ENCODE data around the gene OPCML. TPM values are rescaled to one million over a fixed set of nuclear protein-coding genes. Genes with fewer than 3 reads are reported as not detected.

The OPCML gene
- total RNA-seq, 1 experiment from 2014 or later = not detected

DNA sequence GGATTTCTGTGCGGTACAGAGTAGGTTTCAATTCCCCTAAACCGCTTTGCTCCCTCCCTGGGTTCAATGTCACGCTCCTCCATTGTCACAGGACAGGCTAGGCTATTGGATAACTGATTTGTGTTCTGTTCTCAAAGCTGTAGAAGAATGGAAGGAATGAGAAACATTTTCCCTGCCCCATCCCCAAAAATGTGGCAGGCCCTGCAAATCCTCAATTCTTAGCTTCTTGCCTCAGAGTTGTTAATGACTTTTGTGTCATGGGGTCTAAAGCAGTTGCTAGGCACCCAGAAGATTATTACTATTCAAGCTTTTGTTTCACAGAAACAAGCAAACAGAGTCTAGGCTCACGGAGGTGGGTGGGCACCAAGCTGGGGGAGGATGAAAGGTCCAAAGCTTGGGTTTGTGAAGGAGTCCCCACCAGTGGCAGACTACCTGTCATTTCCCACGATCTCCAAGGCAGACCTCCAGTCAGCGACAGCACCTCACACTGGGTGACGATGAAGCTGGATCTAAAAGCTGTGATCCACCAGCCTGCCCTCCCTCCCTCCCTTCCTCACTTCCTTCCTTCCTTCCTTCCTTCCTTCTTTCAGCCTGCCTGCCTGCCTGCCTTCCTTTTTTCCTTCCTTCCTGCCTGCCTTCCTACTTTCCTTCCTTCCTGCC, 1080.2 kb downstream of the OPCML start:
- in situ Hi-C loops (cut with HindIII; ENCODE audit: low pct_unique_long_range_greater_than_20kb, low sequenced_read_pairs) = no loop called here
- no peak for DNase-seq (ENCODE audit: low read depth, low spot score)

DNA sequence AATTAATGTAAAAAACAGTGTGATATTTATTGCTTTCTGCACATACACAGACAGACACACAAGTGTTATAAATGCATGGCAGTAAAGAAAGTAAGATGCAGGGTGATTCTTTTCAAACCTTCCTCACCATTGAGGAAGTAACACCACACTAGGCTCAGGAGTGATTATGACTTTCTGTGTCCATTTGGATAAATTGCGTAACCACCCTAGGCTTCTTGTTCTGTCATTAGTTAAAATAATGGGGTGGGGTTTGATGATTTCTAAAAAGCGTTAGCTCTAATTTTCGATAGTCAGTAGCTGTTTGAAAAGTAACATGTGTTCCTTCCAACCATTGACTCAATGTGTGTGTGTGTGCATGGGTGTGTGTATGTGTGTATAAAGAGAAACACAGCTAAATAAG, 1081.7 kb downstream of the OPCML start:
- no peak for DNase-seq (ENCODE audit: low read depth, low spot score)
- in situ Hi-C loops (cut with HindIII; ENCODE audit: low pct_unique_long_range_greater_than_20kb, low sequenced_read_pairs) = no loop called here

DNA sequence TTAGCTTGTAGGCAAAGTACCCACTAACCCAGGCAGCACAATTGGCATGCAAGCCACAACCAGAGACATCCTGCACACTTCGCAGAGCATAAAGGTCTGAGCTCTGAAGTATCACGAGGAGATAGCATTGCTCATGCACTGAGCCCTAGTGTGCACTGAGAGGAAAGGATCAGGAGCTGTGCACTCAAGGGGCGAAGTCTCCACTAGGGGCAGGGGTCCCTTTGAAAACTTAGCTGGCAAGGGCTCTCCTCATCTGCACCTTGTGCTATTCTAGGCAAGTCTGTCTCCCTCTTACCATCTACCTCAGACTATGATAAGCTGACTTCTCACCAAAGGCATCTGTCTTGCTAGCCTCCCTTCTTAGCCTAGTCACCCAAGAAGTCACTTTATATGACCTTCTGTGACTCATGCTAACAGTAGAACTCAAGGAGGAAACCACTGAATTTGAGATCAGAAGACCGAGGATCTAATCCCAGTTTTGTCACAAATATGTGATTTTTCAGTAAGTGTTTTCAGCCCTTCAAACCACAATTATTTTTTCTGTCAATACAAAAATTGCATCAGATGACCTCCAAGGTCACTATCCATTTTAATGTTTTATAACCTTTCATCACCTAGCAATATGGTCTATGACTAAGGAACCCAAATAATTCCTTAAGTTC, 1083.8 kb downstream of the OPCML start:
- DNase-seq (ENCODE audit: low read depth, low spot score) = no peak
- in situ Hi-C loops (cut with HindIII; ENCODE audit: low pct_unique_long_range_greater_than_20kb, low sequenced_read_pairs) = no loop called here

DNA sequence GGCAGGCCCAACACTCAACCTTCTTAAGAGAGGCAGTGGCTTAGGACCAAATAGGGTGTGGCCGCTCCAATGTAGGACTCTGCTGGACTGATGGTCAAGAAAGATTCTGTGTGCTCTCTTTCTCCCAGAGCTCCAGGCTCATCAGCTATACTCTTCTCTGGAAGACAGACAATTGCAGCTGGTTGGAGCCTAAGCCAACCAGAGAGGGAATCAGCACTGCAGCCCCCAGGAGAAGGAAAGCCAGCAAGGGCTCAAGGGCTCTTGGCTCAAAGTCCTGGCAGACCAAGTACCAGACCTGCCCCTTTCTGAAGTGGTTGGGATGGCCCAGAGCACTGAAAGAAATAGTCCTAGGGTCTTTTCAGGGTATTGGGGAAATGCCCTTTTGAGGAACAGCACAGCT, 1084.5 kb downstream of the OPCML start:
- in situ Hi-C loops (cut with HindIII; ENCODE audit: low pct_unique_long_range_greater_than_20kb, low sequenced_read_pairs) = no loop called here
- no peak for DNase-seq (ENCODE audit: low read depth, low spot score)

- no peak for DNase-seq (ENCODE audit: low read depth, low spot score)
- in situ Hi-C loops (cut with HindIII; ENCODE audit: low pct_unique_long_range_greater_than_20kb, low sequenced_read_pairs) = no loop called here
Measured at GRCh38 chr11:132445859-132446291, 1086.4 kb downstream of the OPCML start.

- in situ Hi-C loops (cut with HindIII; ENCODE audit: low pct_unique_long_range_greater_than_20kb, low sequenced_read_pairs) = no loop called here
- no peak for DNase-seq (ENCODE audit: low read depth, low spot score)
Measured at GRCh38 chr11:132444911-132445310, 1087.4 kb downstream of the OPCML start.

- in situ Hi-C loops (cut with HindIII; ENCODE audit: low pct_unique_long_range_greater_than_20kb, low sequenced_read_pairs) = no loop called here
- no peak for DNase-seq (ENCODE audit: low read depth, low spot score)
Measured at GRCh38 chr11:132439711-132440255, 1092.5 kb downstream of the OPCML start.

DNA sequence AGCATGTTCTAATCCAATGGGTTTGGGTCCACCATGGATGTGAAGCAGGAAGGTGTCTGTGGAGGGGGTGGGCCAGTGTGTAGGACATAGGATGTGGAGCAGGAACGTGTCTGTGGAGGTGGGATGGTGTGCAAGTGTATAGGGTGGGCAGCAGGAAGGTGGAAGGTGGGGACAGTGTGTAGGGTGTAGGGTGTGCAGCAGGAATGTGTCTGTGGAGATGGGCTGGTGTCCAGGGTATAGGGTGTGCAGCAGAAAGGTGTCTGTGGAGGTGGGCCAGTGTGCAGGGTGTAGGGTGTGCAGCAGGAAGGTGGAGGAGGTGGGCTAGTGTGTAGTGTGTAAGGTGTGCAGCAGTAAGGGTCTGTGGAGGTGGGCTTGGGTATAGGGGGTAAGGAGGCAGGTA, 1093.9 kb downstream of the OPCML start:
- in situ Hi-C loops (cut with HindIII; ENCODE audit: low pct_unique_long_range_greater_than_20kb, low sequenced_read_pairs) = no loop called here
- DNase-seq (ENCODE audit: low read depth, low spot score) = no peak

DNA sequence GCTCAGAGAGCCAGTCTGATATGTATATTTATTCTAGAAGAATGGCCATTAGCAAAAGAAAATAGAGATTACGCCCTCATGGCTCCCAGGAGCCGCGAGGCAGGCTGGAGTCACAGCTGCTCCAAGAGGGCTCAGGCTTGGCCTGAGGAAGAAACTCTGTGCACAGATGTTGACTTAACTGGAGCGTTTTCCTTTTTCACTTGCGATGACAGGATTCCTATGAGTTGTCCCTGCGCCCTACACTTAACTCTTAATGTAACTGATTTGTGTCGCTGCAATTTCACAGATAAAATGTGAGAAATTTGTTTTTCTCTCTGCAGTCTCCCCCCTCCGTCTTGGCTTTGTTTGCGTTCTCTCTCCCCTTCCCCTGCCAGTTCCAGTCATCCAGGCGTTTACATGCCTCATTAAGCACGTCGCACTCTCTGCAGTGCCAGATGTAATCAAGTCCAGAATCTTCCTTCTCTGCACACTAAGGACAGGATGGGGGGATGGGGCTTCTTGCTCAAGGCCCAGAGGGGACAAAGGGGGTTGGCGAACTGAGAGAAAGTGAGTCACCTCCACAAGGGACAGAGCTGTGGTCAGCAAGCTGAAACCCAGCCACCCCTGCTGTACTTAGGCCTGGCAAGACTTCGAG, 1101.8 kb downstream of the OPCML start:
- in situ Hi-C loops (cut with HindIII; ENCODE audit: low pct_unique_long_range_greater_than_20kb, low sequenced_read_pairs) = no loop called here
- no peak for DNase-seq (ENCODE audit: low read depth, low spot score)

- no peak for DNase-seq (ENCODE audit: low read depth, low spot score)
- in situ Hi-C loops (cut with HindIII; ENCODE audit: low pct_unique_long_range_greater_than_20kb, low sequenced_read_pairs) = no loop called here
Measured at GRCh38 chr11:132429685-132430084, 1102.6 kb downstream of the OPCML start.

DNA sequence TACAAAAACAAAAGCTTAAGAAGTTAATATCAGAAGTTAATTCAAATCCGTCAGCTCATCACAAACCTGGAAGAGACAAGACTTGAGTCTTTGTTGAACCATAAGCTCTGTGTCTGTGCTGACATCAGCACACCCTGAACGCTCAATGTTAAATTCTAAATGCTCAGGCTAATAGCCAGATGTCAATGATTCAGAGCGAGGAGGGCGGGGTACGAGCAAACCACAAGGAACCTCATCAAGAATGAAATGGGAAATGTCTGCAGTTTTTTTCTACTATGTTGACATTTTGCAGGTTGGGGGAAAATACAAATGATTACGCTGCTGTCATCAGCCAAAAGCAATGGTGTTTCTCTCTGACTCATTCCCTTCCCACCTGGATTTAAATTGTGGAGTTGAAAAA, 1104.7 kb downstream of the OPCML start:
- in situ Hi-C loops (cut with HindIII; ENCODE audit: low pct_unique_long_range_greater_than_20kb, low sequenced_read_pairs) = no loop called here
- no peak for DNase-seq (ENCODE audit: low read depth, low spot score)

DNA sequence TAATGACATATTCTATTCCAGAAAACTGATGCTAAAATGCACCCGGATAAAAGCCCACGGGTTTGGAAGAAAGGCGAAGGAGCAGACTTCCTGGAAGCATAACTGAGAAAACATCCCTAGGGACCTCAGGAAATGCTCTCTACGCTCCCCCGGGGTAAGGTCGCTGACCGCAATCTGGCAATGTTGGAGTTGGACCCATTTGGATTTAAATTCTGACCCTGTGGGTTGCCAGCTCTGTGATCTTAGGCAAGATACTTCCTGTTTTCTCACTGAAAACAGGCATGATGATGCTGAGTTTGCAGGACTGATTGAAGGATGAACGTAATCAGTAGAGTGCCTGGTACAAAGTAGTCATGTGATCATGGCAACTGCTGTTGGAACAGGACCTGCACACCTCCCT, 1107.9 kb downstream of the OPCML start:
- DNase-seq (ENCODE audit: low read depth, low spot score) = no peak
- in situ Hi-C loops (cut with HindIII; ENCODE audit: low pct_unique_long_range_greater_than_20kb, low sequenced_read_pairs) = no loop called here

GRCh38 chr11:132423266-132423665, 1109.0 kb downstream of the OPCML start:
- in situ Hi-C loops (cut with HindIII; ENCODE audit: low pct_unique_long_range_greater_than_20kb, low sequenced_read_pairs) = no loop called here
- DNase-seq (ENCODE audit: low read depth, low spot score) = no peak

DNA sequence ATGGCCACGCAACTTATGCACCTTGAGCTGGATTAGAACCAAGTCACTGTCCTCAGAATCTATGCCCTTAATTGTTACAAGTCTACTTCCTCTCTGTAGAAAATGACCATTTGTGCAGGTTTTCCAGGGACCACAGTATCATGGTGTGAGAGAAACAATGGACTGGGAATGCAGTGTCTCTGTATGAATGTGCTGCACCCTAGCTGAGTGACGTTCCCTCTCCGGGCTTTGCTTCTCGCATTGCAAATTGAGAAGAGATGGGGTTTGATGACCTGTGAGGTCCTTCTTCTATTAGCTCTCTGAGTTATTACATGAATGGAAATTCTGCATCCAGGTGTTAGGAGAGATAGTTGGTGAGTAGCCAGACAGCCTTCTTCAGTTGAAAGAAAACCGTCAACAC, 1109.6 kb downstream of the OPCML start:
- in situ Hi-C loops (cut with HindIII; ENCODE audit: low pct_unique_long_range_greater_than_20kb, low sequenced_read_pairs) = no loop called here
- no peak for DNase-seq (ENCODE audit: low read depth, low spot score)

GRCh38 chr11:132421555-132421954, 1110.7 kb downstream of the OPCML start:
- DNase-seq (ENCODE audit: low read depth, low spot score) = no peak
- in situ Hi-C loops (cut with HindIII; ENCODE audit: low pct_unique_long_range_greater_than_20kb, low sequenced_read_pairs) = no loop called here

GRCh38 chr11:132414451-132414850, 1117.8 kb downstream of the OPCML start:
- in situ Hi-C loops (cut with HindIII; ENCODE audit: low pct_unique_long_range_greater_than_20kb, low sequenced_read_pairs) = no loop called here
- no peak for DNase-seq (ENCODE audit: low read depth, low spot score)

GRCh38 chr11:132410383-132410782, 1121.9 kb downstream of the OPCML start:
- in situ Hi-C loops (cut with HindIII; ENCODE audit: low pct_unique_long_range_greater_than_20kb, low sequenced_read_pairs) = no loop called here
- no peak for DNase-seq (ENCODE audit: low read depth, low spot score)

- DNase-seq (ENCODE audit: low read depth, low spot score) = no peak
- in situ Hi-C loops (cut with HindIII; ENCODE audit: low pct_unique_long_range_greater_than_20kb, low sequenced_read_pairs) = no loop called here
Measured at GRCh38 chr11:132409573-132410355, 1122.5 kb downstream of the OPCML start.
